Endothelial cell of umbilical vein (primary cell): Measurements from ENCODE around the gene POLE. TPM values are rescaled to one million over a fixed set of nuclear protein-coding genes. Genes with fewer than 3 reads are reported as not detected.

ENCODE experiments used
- BruUV-seq: library from RNA; stranded (reverse); fragments of 400-500 nt; replicated peaks from 2 replicates; lab custom pipeline; 2021; lab: Mats Ljungman, UMichigan
- CTCF ChIA-PET: fragments of 300-600, 350-600 bp; sonication (Branson Sonifier 250); formaldehyde crosslinking; loops from one replicate; lab custom pipeline; 2021; ENCODE audit warnings: antibody characterized with exemption, inconsistent platforms; lab: Charles Lee
- POLR2A ChIA-PET: fragments of 300-600, 350-600 bp; sonication (Branson Sonifier 250); formaldehyde crosslinking; loops from one replicate; lab custom pipeline; 2021; ENCODE audit warnings: antibody characterized with exemption, inconsistent platforms; lab: Charles Lee
- DNase-seq: peaks from one replicate; pipeline ENCODE4 v3.0.0-alpha.2; 2011; ENCODE audit warnings: low read depth, low spot score
- FAIRE-seq: peaks from 2 replicates; lab custom pipeline; 2011; peaks lifted over from hg19 to GRCh38; lab: Jason Lieb, UNC
- H2AFZ ChIP-seq: 2 replicates; pipeline ENCODE4 v1.6.0; 2012; ENCODE audit warnings: low read depth, low read length, control low read depth, inconsistent platforms
- H3K27ac ChIP-seq: 2 replicates; pipeline ENCODE4 v1.5.1; 2011; ENCODE audit warnings: low read depth, mild to moderate bottlenecking, control low read depth, low read length, moderate library complexity; ENCODE audit not compliant: insufficient read depth
- H3K27me3 ChIP-seq, 2 experiments: 2 replicates each; pipeline versions ENCODE4 v1.6.0 to v1.6.1; 2011; ENCODE audit warnings: low read length in 2 of 2, mixed read lengths in 1 of 2; ENCODE audit not compliant: control insufficient read depth in 2 of 2, insufficient read depth in 2 of 2
- H3K36me3 ChIP-seq, 2 experiments: 2 replicates in 1 of 2; 3 replicates in 1 of 2; pipeline ENCODE4 v1.5.1; 2011; ENCODE audit warnings: low read length in 2 of 2, mild to moderate bottlenecking in 1 of 2, moderate library complexity in 1 of 2; ENCODE audit not compliant: control insufficient read depth in 2 of 2, insufficient read depth in 2 of 2; ENCODE audit errors: extremely low read depth in 1 of 2
- H3K4me1 ChIP-seq: 3 replicates; pipeline ENCODE4 v1.5.1; 2011; ENCODE audit warnings: mild to moderate bottlenecking, low read length; ENCODE audit not compliant: control insufficient read depth, insufficient read depth; ENCODE audit errors: extremely low read depth
- H3K4me2 ChIP-seq: 2 replicates; pipeline ENCODE4 v1.6.1; 2011; ENCODE audit warnings: low read length, control low read depth, mixed read lengths; ENCODE audit not compliant: insufficient read depth
- H3K4me3 ChIP-seq, 3 experiments: fragments of 200-600 bp in 1 of 3; sonication (generic), shearing (Covaris generic) in 1 of 3; replicated peaks in 1 of 3; 2 replicates each; pipeline ENCODE4 v1.5.1; 2011 to 2016; ENCODE audit warnings: control low read depth in 3 of 3, low read length in 3 of 3, mild to moderate bottlenecking in 2 of 3, inconsistent platforms in 1 of 3, low read depth in 1 of 3, moderate library complexity in 1 of 3; ENCODE audit not compliant: insufficient read depth in 1 of 3
- H3K79me2 ChIP-seq: 2 replicates; pipeline ENCODE4 v1.6.0; 2012; ENCODE audit warnings: low read length, inconsistent platforms; ENCODE audit not compliant: control insufficient read depth, insufficient read depth
- H3K9ac ChIP-seq: replicated peaks from 2 replicates; pipeline ENCODE3; 2011; ENCODE audit warnings: low read length, control low read depth; ENCODE audit not compliant: insufficient read depth; ENCODE audit errors: extremely low read depth
- H3K9me1 ChIP-seq: replicated peaks from 3 replicates; pipeline ENCODE4 v1.6.0; 2011; ENCODE audit warnings: mild to moderate bottlenecking, low read length; ENCODE audit not compliant: control insufficient read depth, insufficient read depth; ENCODE audit errors: extremely low read depth
- H3K9me3 ChIP-seq: replicated peaks from 2 replicates; pipeline ENCODE4 v1.5.1; 2012; ENCODE audit warnings: low read length, inconsistent platforms; ENCODE audit not compliant: control insufficient read depth, insufficient read depth
- H4K20me1 ChIP-seq: replicated peaks from 2 replicates; pipeline ENCODE3; 2011; ENCODE audit warnings: mild to moderate bottlenecking, low read length; ENCODE audit not compliant: control insufficient read depth, insufficient read depth; ENCODE audit errors: extremely low read depth
- EZH2 ChIP-seq: IDR thresholded peaks from 2 replicates; pipeline ENCODE4 v1.6.1; 2012; ENCODE audit warnings: borderline replicate concordance, low read depth, mild to moderate bottlenecking, moderate library complexity, low read length, inconsistent platforms; ENCODE audit not compliant: severe bottlenecking
- FOS ChIP-seq: IDR thresholded peaks from 2 replicates; pipeline ENCODE4 v1.6.1; 2011; ENCODE audit warnings: mild to moderate bottlenecking, low read length, moderate library complexity, borderline replicate concordance; ENCODE audit not compliant: insufficient read depth
- GATA2 ChIP-seq: IDR thresholded peaks from 2 replicates; pipeline ENCODE4 v1.7.0; 2011; ENCODE audit warnings: low read depth, mild to moderate bottlenecking, moderate library complexity, mixed read lengths, low read length; ENCODE audit not compliant: insufficient read length, insufficient read depth
- JUN ChIP-seq: IDR thresholded peaks from 2 replicates; pipeline ENCODE4 v1.6.1; 2011; ENCODE audit warnings: borderline replicate concordance, low read depth; ENCODE audit not compliant: insufficient read length, insufficient read depth
- MYC ChIP-seq: IDR thresholded peaks from one replicate; pipeline ENCODE4 v1.6.1; 2011; ENCODE audit warnings: mild to moderate bottlenecking, low read depth, low read length
- POLR2A ChIP-seq: IDR thresholded peaks from 2 replicates; pipeline ENCODE4 v1.6.1; 2012; ENCODE audit warnings: low read depth, mild to moderate bottlenecking, control low read depth, low read length
- POLR2AphosphoS5 ChIP-seq: IDR thresholded peaks from 2 replicates; pipeline ENCODE4 v1.6.1; 2012; ENCODE audit warnings: low read depth, mild to moderate bottlenecking, control low read depth, low read length, moderate library complexity; ENCODE audit not compliant: insufficient read depth
- dilution Hi-C: fragments of 300-500 bp; cut with MboI; formaldehyde crosslinking; loops from one replicate; pipeline ENCODE4 v1.15.0; 2019; ENCODE audit warnings: low sequenced_read_pairs; ENCODE audit not compliant: extremely low pct_ligation_motif_present
- intact Hi-C: fragments of 100-400 bp; cut with micrococcal nuclease; formaldehyde crosslinking; loops from one replicate; pipeline ENCODE4 v1.10.0; 2022
- polyA plus RNA-seq, 4 experiments: library from polyadenylated mRNA; depleted of rRNA in 3 of 4; stranded (reverse) in 3 of 4; unstranded in 1 of 4; fragments of >200 nt; gene quantifications; 2 replicates each; pipeline versions ENCODE4 v1.2.1 to v1.2.3, GENCODE V29; 2011 to 2012; ENCODE audit warnings: missing spikeins in 1 of 4
- total RNA-seq: library from RNA; stranded (reverse); gene quantifications from 2 replicates; pipeline ENCODE4 v1.2.3, GENCODE V29; 2021
- TF ChIP-seq, protein P1 (sequence below): IDR thresholded peaks from 2 replicates; pipeline ENCODE4 v1.6.1; 2011; ENCODE audit not compliant: insufficient read depth, insufficient read length
- TF ChIP-seq, protein P2 (sequence below), 2 donors: IDR thresholded peaks; 1 replicate in 1 of 2; 2 replicates in 1 of 2; pipeline ENCODE4 v1.5.1; 2011; ENCODE audit warnings: low read length in 2 of 2, mild to moderate bottlenecking in 2 of 2, moderate library complexity in 2 of 2, control low read depth in 1 of 2, inconsistent platforms in 1 of 2, low read depth in 1 of 2; ENCODE audit not compliant: insufficient read depth in 1 of 2; ENCODE audit errors: extremely low read depth in 1 of 2

The POLE gene
- total and polyA plus RNA-seq, 2 donors (not counting 3 experiments of a cell fraction or from before 2014, with no cell fraction given): 22.9 to 82.7 TPM

DNA sequence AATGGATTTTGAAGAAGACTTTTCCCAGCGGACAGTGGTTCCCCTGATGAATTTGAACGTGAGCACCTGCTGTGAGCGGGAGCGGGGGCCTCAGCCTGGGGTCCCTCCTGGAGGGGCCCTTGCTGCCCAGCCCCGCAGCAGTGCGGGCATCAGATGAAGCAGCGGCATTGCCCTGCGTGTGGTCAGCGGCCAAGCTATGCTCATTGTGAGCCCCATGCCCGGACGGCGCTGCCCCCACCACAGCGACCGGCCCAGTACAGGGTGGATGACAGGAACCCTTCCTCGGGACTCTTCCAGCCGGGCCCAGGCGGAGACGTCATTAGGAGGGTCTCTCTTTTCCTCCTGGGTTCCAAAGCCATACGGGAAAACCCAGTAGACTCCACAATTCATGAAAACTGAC is 80.2 kb downstream of the POLE start:
- DNase-seq: no peak
- no peak overlapping the region for H3K4me3 ChIP-seq
- no peaks in the 10 kb centered on the region for H3K36me3 ChIP-seq
- no peaks in the 10 kb centered on the region for H3K9me3 ChIP-seq
- H3K27ac ChIP-seq: no peak overlapping the region
- no peaks in the 10 kb centered on the region for H3K79me2 ChIP-seq
- peaks cover 17% of the 10 kb centered on the region for H3K4me1 ChIP-seq
- H3K27me3 ChIP-seq: peaks cover 5 to 33% of the 10 kb centered on the region in 2 experiments
- no peak overlapping the region for H3K4me2 ChIP-seq
- no peak overlapping the region for H2AFZ ChIP-seq
- no peaks in the 10 kb centered on the region for H3K9me1 ChIP-seq
- dilution Hi-C loops (no loop called here), intact Hi-C loops (no loop called here)
- ChIA-PET POLR2A (no interaction called here), CTCF (no interaction called here)
- no TSS peak for BruUV-seq
- TF ChIP-seq MYC (no peak), JUN (no peak), POLR2AphosphoS5 (no peak), FOS (no peak), EZH2 (no peak), GATA2 (no peak), POLR2A (no peak)
- TF ChIP-seq, protein P1, sequence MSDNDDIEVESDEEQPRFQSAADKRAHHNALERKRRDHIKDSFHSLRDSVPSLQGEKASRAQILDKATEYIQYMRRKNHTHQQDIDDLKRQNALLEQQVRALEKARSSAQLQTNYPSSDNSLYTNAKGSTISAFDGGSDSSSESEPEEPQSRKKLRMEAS: no peak
- TF ChIP-seq, protein P2, sequence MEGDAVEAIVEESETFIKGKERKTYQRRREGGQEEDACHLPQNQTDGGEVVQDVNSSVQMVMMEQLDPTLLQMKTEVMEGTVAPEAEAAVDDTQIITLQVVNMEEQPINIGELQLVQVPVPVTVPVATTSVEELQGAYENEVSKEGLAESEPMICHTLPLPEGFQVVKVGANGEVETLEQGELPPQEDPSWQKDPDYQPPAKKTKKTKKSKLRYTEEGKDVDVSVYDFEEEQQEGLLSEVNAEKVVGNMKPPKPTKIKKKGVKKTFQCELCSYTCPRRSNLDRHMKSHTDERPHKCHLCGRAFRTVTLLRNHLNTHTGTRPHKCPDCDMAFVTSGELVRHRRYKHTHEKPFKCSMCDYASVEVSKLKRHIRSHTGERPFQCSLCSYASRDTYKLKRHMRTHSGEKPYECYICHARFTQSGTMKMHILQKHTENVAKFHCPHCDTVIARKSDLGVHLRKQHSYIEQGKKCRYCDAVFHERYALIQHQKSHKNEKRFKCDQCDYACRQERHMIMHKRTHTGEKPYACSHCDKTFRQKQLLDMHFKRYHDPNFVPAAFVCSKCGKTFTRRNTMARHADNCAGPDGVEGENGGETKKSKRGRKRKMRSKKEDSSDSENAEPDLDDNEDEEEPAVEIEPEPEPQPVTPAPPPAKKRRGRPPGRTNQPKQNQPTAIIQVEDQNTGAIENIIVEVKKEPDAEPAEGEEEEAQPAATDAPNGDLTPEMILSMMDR (IDR thresholded peaks at IDR 0.05; ENCODE audit: extremely low read depth in 1 of 2, insufficient read depth in 1 of 2, low read depth in 1 of 2, low read length in 2 of 2): no peak
- H4K20me1 ChIP-seq: no peaks in the 10 kb centered on the region
- no peak for FAIRE-seq
- no peak overlapping the region for H3K9ac ChIP-seq
